Mesenchymal stem cell (in vitro differentiated cells and primary cell): ENCODE results near the gene NRIP3.

Source experiments
- DNase-seq: peaks from one replicate; pipeline ENCODE4 v3.0.0-alpha.2; 2013
- H2AFZ ChIP-seq: one replicate; pipeline ENCODE4 v1.6.1; 2013; ENCODE audit warnings: low read depth, mild to moderate bottlenecking, control low read depth, inconsistent platforms, low read length, moderate library complexity
- H2AK5ac ChIP-seq: 2 replicates; pipeline ENCODE4 v1.6.1; 2013; ENCODE audit warnings: low read length, moderate library complexity, mild to moderate bottlenecking, inconsistent platforms; ENCODE audit not compliant: severe bottlenecking
- H2BK120ac ChIP-seq: one replicate; pipeline ENCODE4 v1.6.1; 2013; ENCODE audit warnings: low read depth, mild to moderate bottlenecking, inconsistent platforms, low read length, moderate library complexity
- H2BK12ac ChIP-seq, 2 experiments: one replicate each; pipeline ENCODE4 v1.6.1; 2013; ENCODE audit warnings: inconsistent platforms in 2 of 2, low read length in 2 of 2, mild to moderate bottlenecking in 2 of 2, moderate library complexity in 2 of 2, control low read depth in 1 of 2
- H2BK15ac ChIP-seq: one replicate; pipeline ENCODE4 v1.6.1; 2013; ENCODE audit warnings: mild to moderate bottlenecking, low read depth, inconsistent platforms; ENCODE audit not compliant: poor library complexity, severe bottlenecking
- H2BK5ac ChIP-seq: 2 replicates; pipeline ENCODE4 v1.6.1; 2013; ENCODE audit warnings: low read depth, mild to moderate bottlenecking, low read length, control low read depth, inconsistent platforms; ENCODE audit not compliant: poor library complexity, severe bottlenecking
- H3K14ac ChIP-seq, 2 experiments: one replicate each; pipeline ENCODE4 v1.6.1; 2013; ENCODE audit warnings: inconsistent platforms in 2 of 2, low read length in 2 of 2, control low read depth in 1 of 2, mild to moderate bottlenecking in 1 of 2, moderate library complexity in 1 of 2
- H3K18ac ChIP-seq, 2 experiments: one replicate each; pipeline ENCODE4 v1.6.1; 2013; ENCODE audit warnings: inconsistent platforms in 2 of 2, low read length in 2 of 2, control low read depth in 1 of 2, low read depth in 1 of 2, mild to moderate bottlenecking in 1 of 2
- H3K23ac ChIP-seq, 2 experiments: one replicate each; pipeline ENCODE4 v1.6.1; 2013; ENCODE audit warnings: inconsistent platforms in 2 of 2, low read length in 2 of 2, mild to moderate bottlenecking in 2 of 2, moderate library complexity in 2 of 2, control low read depth in 1 of 2
- H3K27ac ChIP-seq: 2 replicates; pipeline ENCODE4 v1.5.1; 2013; ENCODE audit warnings: mild to moderate bottlenecking, moderate library complexity, low read length, control low read depth, inconsistent platforms; ENCODE audit not compliant: poor library complexity, severe bottlenecking
- H3K27me3 ChIP-seq, 2 experiments: 2 replicates each; pipeline versions ENCODE4 v1.6.1 to v1.7.0; 2013; ENCODE audit warnings: low read length in 2 of 2, mild to moderate bottlenecking in 2 of 2, moderate library complexity in 2 of 2, control low read depth in 1 of 2, inconsistent platforms in 1 of 2; ENCODE audit not compliant: control insufficient read depth in 1 of 2, insufficient read depth in 1 of 2
- H3K36me3 ChIP-seq, 2 experiments: 2 replicates each; pipeline versions ENCODE4 v1.6.1 to v1.7.0; 2013; ENCODE audit warnings: low read length in 2 of 2, control low read depth in 1 of 2, inconsistent platforms in 1 of 2, low read depth in 1 of 2, mild to moderate bottlenecking in 1 of 2; ENCODE audit not compliant: insufficient read depth in 2 of 2, control insufficient read depth in 1 of 2
- H3K4ac ChIP-seq, 2 experiments: one replicate each; pipeline ENCODE4 v1.6.1; 2013; ENCODE audit warnings: inconsistent platforms in 2 of 2, low read length in 2 of 2, mild to moderate bottlenecking in 2 of 2, moderate library complexity in 2 of 2, control low read depth in 1 of 2, low read depth in 1 of 2
- H3K4me1 ChIP-seq: 2 replicates; pipeline ENCODE4 v1.6.1; 2013; ENCODE audit warnings: low read depth, low read length, control low read depth; ENCODE audit not compliant: control insufficient read depth, insufficient read depth
- H3K4me2 ChIP-seq: 2 replicates; pipeline ENCODE4 v1.6.1; 2013; ENCODE audit warnings: low read length, mild to moderate bottlenecking, inconsistent platforms; ENCODE audit not compliant: poor library complexity, severe bottlenecking
- H3K4me3 ChIP-seq, 2 experiments: 2 replicates each; pipeline versions ENCODE4 v1.5.1 to v1.7.0; 2013; ENCODE audit warnings: low read length in 2 of 2, mild to moderate bottlenecking in 2 of 2, control low read depth in 1 of 2, low read depth in 1 of 2; ENCODE audit not compliant: insufficient read depth in 1 of 2
- H3K79me1 ChIP-seq: replicated peaks from 2 replicates; pipeline ENCODE4 v1.6.1; 2013; ENCODE audit warnings: mild to moderate bottlenecking, control low read depth, low read length, inconsistent platforms; ENCODE audit not compliant: poor library complexity, severe bottlenecking
- H3K9ac ChIP-seq: 2 replicates; pipeline ENCODE4 v1.7.0; 2013; ENCODE audit warnings: mild to moderate bottlenecking, low read length, moderate library complexity
- H3K9me3 ChIP-seq: 2 replicates; pipeline ENCODE4 v1.7.0; 2013; ENCODE audit warnings: mild to moderate bottlenecking, low read length; ENCODE audit not compliant: control insufficient read depth
- H4K8ac ChIP-seq: one replicate; pipeline ENCODE4 v1.6.1; 2013; ENCODE audit warnings: inconsistent platforms, mild to moderate bottlenecking, low read length, moderate library complexity
- H4K91ac ChIP-seq: one replicate; pipeline ENCODE4 v1.6.1; 2013; ENCODE audit warnings: mild to moderate bottlenecking, low read length, inconsistent platforms
- WGBS: methylation state at CpG from one replicate; pipeline ENCODE4 v1.1.7; 2013; ENCODE audit warnings: mixed read lengths; 5-methylcytosine and 5-hydroxymethylcytosine counted together

Gene NRIP3

DNA sequence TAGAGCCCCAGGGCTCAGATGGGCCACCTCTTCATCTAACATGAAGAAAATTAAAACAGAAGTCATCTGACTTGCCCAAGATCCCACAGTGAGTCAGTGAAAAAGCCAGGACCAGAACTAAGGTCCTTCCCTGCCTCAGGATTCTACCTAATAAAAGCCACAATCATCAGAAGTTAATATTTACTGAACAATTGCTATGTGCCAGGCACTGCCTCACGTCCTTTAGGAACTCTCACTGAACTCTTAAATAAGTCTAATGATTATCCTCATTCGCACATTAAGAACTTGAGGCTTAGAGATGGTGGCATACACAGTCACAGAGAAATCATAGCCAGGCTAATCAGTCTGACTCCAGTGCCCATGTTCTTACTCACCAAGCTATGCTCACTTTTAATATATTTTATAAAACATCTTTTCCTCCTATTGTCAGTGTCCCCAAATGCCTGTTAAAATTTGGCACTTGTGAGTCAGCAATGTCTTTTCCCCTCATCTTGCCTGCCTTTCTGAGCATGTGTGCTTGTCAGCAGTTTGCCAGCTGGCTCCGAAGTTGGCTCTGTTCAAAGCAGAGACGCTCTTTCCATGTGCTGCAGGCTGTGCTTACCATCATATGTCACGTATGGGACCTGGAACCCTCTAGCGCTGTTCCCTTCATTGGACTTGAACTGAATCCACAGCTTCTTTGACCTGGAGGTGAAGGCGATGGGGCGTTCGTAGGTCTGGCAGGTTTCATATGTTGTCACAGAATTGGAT is 21.5 kb upstream of the NRIP3 start:
- H3K9ac ChIP-seq = no peak overlapping the region
- no peak overlapping the region for H3K27ac ChIP-seq
- no peak overlapping the region for H4K8ac ChIP-seq
- no peak overlapping the region for H2BK5ac ChIP-seq
- H3K4me2 ChIP-seq = no peak overlapping the region
- H2BK15ac ChIP-seq = no peak overlapping the region
- no peak overlapping the region for H3K14ac ChIP-seq
- no peaks in the 10 kb centered on the region for H3K36me3 ChIP-seq
- H2AK5ac ChIP-seq = no peak overlapping the region
- H2BK120ac ChIP-seq = no peak overlapping the region
- no peak overlapping the region for H3K18ac ChIP-seq
- H3K23ac ChIP-seq = no peak overlapping the region
- WGBS = 87% methylated on average over 8 of the region's 9 CpGs
- H3K9me3 ChIP-seq = no peaks in the 10 kb centered on the region
- H3K4ac ChIP-seq = no peak overlapping the region
- H4K91ac ChIP-seq = no peak overlapping the region
- no peak overlapping the region for H2AFZ ChIP-seq
- H3K4me3 ChIP-seq = no peak overlapping the region
- DNase-seq = no peak
- no peaks in the 10 kb centered on the region for H3K79me1 ChIP-seq
- H3K4me1 ChIP-seq = no peaks in the 10 kb centered on the region
- H3K27me3 ChIP-seq = no peaks in the 10 kb centered on the region
- H2BK12ac ChIP-seq = no peak overlapping the region

DNA sequence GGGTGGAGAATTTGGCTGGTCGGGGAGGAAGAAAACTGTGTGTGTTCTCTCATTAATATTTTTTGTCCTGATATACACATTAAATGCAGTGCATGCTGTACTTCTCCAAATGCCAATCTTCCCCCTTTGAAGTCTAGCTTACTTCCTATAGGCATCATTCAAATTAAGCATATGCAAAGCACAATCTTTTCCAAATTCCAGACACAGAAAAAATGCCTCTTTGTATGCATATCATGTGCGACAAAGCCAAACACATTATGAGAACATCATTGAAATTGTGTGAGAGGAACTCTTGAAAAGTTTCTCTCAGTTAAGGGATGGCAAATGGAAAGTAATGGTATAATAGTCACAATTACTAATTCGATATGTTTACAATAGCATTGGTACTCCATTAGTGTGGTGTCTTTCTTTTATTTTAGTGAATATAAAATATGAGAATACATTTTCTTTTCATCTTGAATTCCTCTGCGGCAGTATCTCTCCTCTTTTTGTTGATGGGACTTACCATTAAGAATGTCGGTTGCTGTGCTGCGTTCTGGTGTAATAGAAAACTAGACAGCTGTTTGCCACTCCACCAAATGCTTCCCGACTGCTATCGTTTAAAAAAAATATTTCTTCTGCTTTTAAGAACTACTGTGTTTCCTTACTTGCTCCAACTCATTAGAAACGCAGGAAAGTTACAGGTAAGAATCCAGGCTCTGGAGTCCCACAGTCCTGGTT is 19.3 kb upstream of the NRIP3 start:
- Histone ChIP-seq H3K23ac (no peak overlapping the region), H3K27ac (no peak overlapping the region), H3K4me2 (no peak overlapping the region), H3K14ac (no peak overlapping the region), H3K4me3 (no peak overlapping the region), H3K79me1 (no peaks in the 10 kb centered on the region), H4K8ac (no peak overlapping the region), H3K18ac (no peak overlapping the region), H3K27me3 (no peaks in the 10 kb centered on the region), H3K9me3 (no peaks in the 10 kb centered on the region), H4K91ac (no peak overlapping the region), H2BK120ac (no peak overlapping the region), H3K4me1 (no peaks in the 10 kb centered on the region), H2AK5ac (no peak overlapping the region), H3K36me3 (no peaks in the 10 kb centered on the region), H3K9ac (no peak overlapping the region), H2BK12ac (no peak overlapping the region), H2BK15ac (no peak overlapping the region), H2AFZ (no peak overlapping the region), H2BK5ac (no peak overlapping the region), H3K4ac (no peak overlapping the region)
- no peak for DNase-seq
- 89% methylated on average over 6 of the region's 9 CpGs for WGBS

- Histone ChIP-seq H3K4ac (no peak overlapping the region), H2BK5ac (no peak overlapping the region), H4K91ac (no peak overlapping the region), H3K27me3 (no peaks in the 10 kb centered on the region), H2BK12ac (no peak overlapping the region), H4K8ac (no peak overlapping the region), H2AK5ac (no peak overlapping the region), H3K4me1 (no peaks in the 10 kb centered on the region), H3K18ac (no peak overlapping the region), H3K23ac (no peak overlapping the region), H3K9ac (no peak overlapping the region), H3K79me1 (no peaks in the 10 kb centered on the region), H3K36me3 (no peaks in the 10 kb centered on the region), H3K14ac (no peak overlapping the region), H3K4me3 (no peak overlapping the region), H2BK15ac (no peak overlapping the region), H2AFZ (no peak overlapping the region), H2BK120ac (no peak overlapping the region), H3K4me2 (no peak overlapping the region), H3K27ac (no peak overlapping the region), H3K9me3 (no peaks in the 10 kb centered on the region)
- 74% methylated on average over 6 of the region's 8 CpGs for WGBS
- no peak for DNase-seq
These were observed 17.1 kb upstream of the NRIP3 start for GRCh38 chr11:9020916-9021315.

- WGBS = 93% methylated on average over 6 of the region's 6 CpGs
- Histone ChIP-seq H3K79me1 (no peaks in the 10 kb centered on the region), H2BK15ac (no peak overlapping the region), H2BK12ac (no peak overlapping the region), H3K14ac (no peak overlapping the region), H3K27ac (no peak overlapping the region), H3K4me3 (no peak overlapping the region), H3K23ac (no peak overlapping the region), H3K36me3 (no peaks in the 10 kb centered on the region), H3K4me2 (no peak overlapping the region), H2BK5ac (no peak overlapping the region), H4K91ac (no peak overlapping the region), H3K4me1 (no peaks in the 10 kb centered on the region), H3K27me3 (no peaks in the 10 kb centered on the region), H3K9ac (no peak overlapping the region), H3K9me3 (no peaks in the 10 kb centered on the region), H2BK120ac (no peak overlapping the region), H3K18ac (no peak overlapping the region), H4K8ac (no peak overlapping the region), H2AFZ (no peak overlapping the region), H2AK5ac (no peak overlapping the region), H3K4ac (no peak overlapping the region)
- DNase-seq = no peak
These were observed 16.1 kb upstream of the NRIP3 start for GRCh38 chr11:9019861-9020260.
